NB4 (cell line): Measurements from ENCODE around the gene CCDC28B.

Experiments used
- CTCF ChIP-seq: IDR thresholded peaks from one replicate; pipeline ENCODE4 v1.5.1; 2012; ENCODE audit warnings: low read depth, low read length
- MAX ChIP-seq: IDR thresholded peaks from 2 replicates; pipeline ENCODE4 v1.6.1; 2011; ENCODE audit warnings: low read depth, low read length
- MYC ChIP-seq: IDR thresholded peaks from 2 replicates; pipeline ENCODE4 v1.6.1; 2011; ENCODE audit warnings: low read depth, low read length
- POLR2A ChIP-seq: IDR thresholded peaks from 2 replicates; pipeline ENCODE4 v1.6.1; 2011; ENCODE audit warnings: mild to moderate bottlenecking; ENCODE audit not compliant: insufficient read length; ENCODE audit errors: extremely low read depth

GRCh38 chr1:32232558-32233304 is 32.3 kb downstream of the CCDC28B start:
- TF ChIP-seq POLR2A (no peak), CTCF (no peak), MAX (no peak), MYC (no peak)
